IMR-90 (cell line): ENCODE measurements around the gene SPATA3. TPM values are rescaled to one million over a fixed set of nuclear protein-coding genes. Genes with fewer than 3 reads are reported as not detected.

Experiments used
- ATAC-seq: fragments of 200-7000 bp; cut with Tn5 transposase; 2 replicates; pipeline ENCODE4 v1.9.1; 2020; ENCODE audit warnings: low read depth, mild to moderate bottlenecking, moderate library complexity
- BruUV-seq: library from RNA; stranded (reverse); fragments of 400-500 nt; replicated peaks from 2 replicates; lab custom pipeline; 2021; lab: Mats Ljungman, UMichigan
- CTCF ChIA-PET: fragments of 300-600 bp; formaldehyde crosslinking; extraction: SDS; loops from one replicate; lab custom pipeline; 2021; ENCODE audit warnings: antibody characterized with exemption; lab: Yijun Ruan, JAX
- POLR2A ChIA-PET: fragments of 300-600 bp; sonication (Branson Sonifier 250); formaldehyde crosslinking; loops from one replicate; lab custom pipeline; 2022; ENCODE audit warnings: antibody characterized with exemption; ENCODE audit not compliant: unreplicated experiment; lab: Charles Lee
- DNase-seq: peaks from one replicate; pipeline ENCODE4 v3.0.0; 2013
- H2AFZ ChIP-seq: replicated peaks from 2 replicates; pipeline ENCODE3; 2013; ENCODE audit warnings: low read length, mild to moderate bottlenecking; ENCODE audit not compliant: poor library complexity
- H2AK5ac ChIP-seq: 2 replicates; pipeline ENCODE4 v1.6.1; 2013; ENCODE audit warnings: low read depth, low read length, inconsistent platforms
- H2AK9ac ChIP-seq: replicated peaks from 2 replicates; pipeline ENCODE3; 2013; ENCODE audit warnings: mild to moderate bottlenecking, low read depth, low read length, moderate library complexity; ENCODE audit not compliant: poor library complexity
- H2BK120ac ChIP-seq: 2 replicates; pipeline ENCODE4 v1.6.1; 2013; ENCODE audit warnings: low read depth, low read length, inconsistent platforms
- H2BK15ac ChIP-seq: 3 replicates; pipeline ENCODE4 v1.6.1; 2013; ENCODE audit warnings: low read depth, low read length, inconsistent platforms
- H2BK20ac ChIP-seq: 2 replicates; pipeline ENCODE4 v1.6.1; 2013; ENCODE audit warnings: low read depth, mild to moderate bottlenecking, inconsistent platforms, low read length, moderate library complexity
- H2BK5ac ChIP-seq: 2 replicates; pipeline ENCODE4 v1.6.1; 2013; ENCODE audit warnings: mild to moderate bottlenecking, low read depth, low read length, inconsistent platforms; ENCODE audit not compliant: poor library complexity, severe bottlenecking
- H3K14ac ChIP-seq: replicated peaks from 2 replicates; pipeline ENCODE4 v1.6.1; 2013; ENCODE audit warnings: low read depth, low read length, inconsistent platforms
- H3K18ac ChIP-seq: 2 replicates; pipeline ENCODE4 v1.6.1; 2013; ENCODE audit warnings: low read depth, low read length, control low read depth
- H3K23ac ChIP-seq: 2 replicates; pipeline ENCODE4 v1.6.1; 2013; ENCODE audit warnings: low read depth, low read length, inconsistent platforms
- H3K27ac ChIP-seq: 2 replicates; pipeline ENCODE4 v1.5.1; 2013; ENCODE audit warnings: mild to moderate bottlenecking, control low read depth, low read length; ENCODE audit not compliant: insufficient read depth
- H3K27me3 ChIP-seq: 2 replicates; pipeline ENCODE4 v1.6.1; 2013; ENCODE audit warnings: low read length; ENCODE audit not compliant: control insufficient read depth, insufficient read depth
- H3K36me3 ChIP-seq: 2 replicates; pipeline ENCODE4 v1.6.1; 2013; ENCODE audit warnings: low read length, mixed read lengths; ENCODE audit not compliant: control insufficient read depth, insufficient read depth
- H3K4ac ChIP-seq: 2 replicates; pipeline ENCODE4 v1.6.1; 2013; ENCODE audit warnings: low read depth, low read length, inconsistent platforms
- H3K4me1 ChIP-seq: 2 replicates; pipeline ENCODE4 v1.6.1; 2013; ENCODE audit warnings: low read length, mixed read lengths; ENCODE audit not compliant: control insufficient read depth, insufficient read depth
- H3K4me2 ChIP-seq: 2 replicates; pipeline ENCODE4 v1.6.1; 2013; ENCODE audit warnings: low read depth, mild to moderate bottlenecking, control low read depth, low read length, moderate library complexity
- H3K4me3 ChIP-seq: 2 replicates; pipeline ENCODE4 v1.5.1; 2013; ENCODE audit warnings: low read depth, mild to moderate bottlenecking, control low read depth, low read length, moderate library complexity; ENCODE audit not compliant: insufficient read depth
- H3K56ac ChIP-seq: 2 replicates; pipeline ENCODE4 v1.6.1; 2013; ENCODE audit warnings: low read length, inconsistent platforms; ENCODE audit not compliant: insufficient read depth; ENCODE audit errors: extremely low read depth
- H3K79me1 ChIP-seq, 2 experiments: 2 replicates each; pipeline ENCODE4 v1.6.1; 2013; ENCODE audit warnings: low read length in 2 of 2, inconsistent platforms in 1 of 2, low read depth in 1 of 2
- H3K9ac ChIP-seq: 2 replicates; pipeline ENCODE4 v1.6.1; 2013; ENCODE audit warnings: low read depth, low read length, control low read depth
- H3K9me1 ChIP-seq: 2 replicates; pipeline ENCODE4 v1.6.1; 2013; ENCODE audit warnings: low read length, inconsistent platforms; ENCODE audit not compliant: insufficient read depth
- H3K9me3 ChIP-seq: 2 replicates; pipeline ENCODE4 v1.6.1; 2013; ENCODE audit warnings: low read length; ENCODE audit not compliant: control insufficient read depth, insufficient read depth
- H4K20me1 ChIP-seq: 2 replicates; pipeline ENCODE4 v1.6.1; 2013; ENCODE audit warnings: low read length, inconsistent platforms; ENCODE audit not compliant: insufficient read depth
- H4K5ac ChIP-seq: 2 replicates; pipeline ENCODE4 v1.6.1; 2013; ENCODE audit warnings: mild to moderate bottlenecking, low read depth, low read length, control low read depth
- H4K8ac ChIP-seq, 2 experiments: 2 replicates each; pipeline ENCODE4 v1.6.1; 2013; ENCODE audit warnings: low read depth in 2 of 2, low read length in 2 of 2, control low read depth in 1 of 2, inconsistent platforms in 1 of 2
- H4K91ac ChIP-seq: 2 replicates; pipeline ENCODE4 v1.6.1; 2013; ENCODE audit warnings: low read depth, low read length, inconsistent platforms; ENCODE audit not compliant: insufficient read depth
- BHLHE40 ChIP-seq: fragments of 150-350 bp; IDR thresholded peaks from 2 replicates; pipeline ENCODE4 v1.6.1; 2016; ENCODE audit warnings: mild to moderate bottlenecking, low read depth, low read length
- CHD1 ChIP-seq: IDR thresholded peaks from 2 replicates; pipeline ENCODE4 v1.6.1; 2012; ENCODE audit warnings: low read depth, low read length, improper control_type of control experiment
- MAFK ChIP-seq: IDR thresholded peaks from 2 replicates; pipeline ENCODE4 v1.6.1; 2012; ENCODE audit warnings: low read depth, low read length, improper control_type of control experiment
- MXI1 ChIP-seq: IDR thresholded peaks from 2 replicates; pipeline ENCODE4 v1.6.1; 2012; ENCODE audit warnings: low read depth, mild to moderate bottlenecking, low read length, moderate library complexity, borderline replicate concordance
- NFE2L2 ChIP-seq: fragments of 150-350 bp; IDR thresholded peaks from 2 replicates; pipeline ENCODE4 v1.6.1; 2016; ENCODE audit warnings: low read depth, mild to moderate bottlenecking, low read length
- POLR2A ChIP-seq: IDR thresholded peaks from 2 replicates; pipeline ENCODE4 v1.6.1; 2012; ENCODE audit warnings: mild to moderate bottlenecking, low read depth, low read length
- RCOR1 ChIP-seq: IDR thresholded peaks from 2 replicates; pipeline ENCODE4 v1.6.1; 2012; ENCODE audit warnings: mild to moderate bottlenecking, low read length, improper control_type of control experiment; ENCODE audit not compliant: insufficient replicate concordance
- SMC3 ChIP-seq: fragments of 150-350 bp; IDR thresholded peaks from 2 replicates; pipeline ENCODE4 v1.6.1; 2016; ENCODE audit warnings: low read depth, mild to moderate bottlenecking, antibody characterized with exemption, low read length, moderate library complexity
- WGBS, 2 experiments: methylation state at CpG; one replicate each; pipeline versions ENCODE4 v1.1.5 to v1.1.7; 2013; ENCODE audit warnings: missing lambda C conversion rate in 2 of 2; ENCODE audit not compliant: insufficient read length in 1 of 2; ENCODE audit errors: extremely low coverage in 2 of 2; 5-methylcytosine and 5-hydroxymethylcytosine counted together
- dilution Hi-C: fragments of 300-500 bp; cut with HindIII; formaldehyde crosslinking; loops from one replicate; pipeline ENCODE4 v1.14.3; 2018; ENCODE audit warnings: low sequenced_read_pairs; ENCODE audit not compliant: unreplicated experiment
- in situ Hi-C: fragments of 300-500 bp; cut with MboI; formaldehyde crosslinking; loops from 3 replicates; pipeline ENCODE4 v1.14.3; 2019; ENCODE audit warnings: low sequenced_read_pairs, inconsistent platforms, mixed read lengths
- intact Hi-C: fragments of 100-400 bp; cut with micrococcal nuclease; formaldehyde crosslinking; loops from 2 replicates; pipeline ENCODE4 v1.10.0; 2022
- polyA plus RNA-seq, 3 experiments: library from polyadenylated mRNA; depleted of rRNA; stranded (reverse); fragments of >200 nt; gene quantifications; 2 replicates each; pipeline ENCODE4 v1.2.3, GENCODE V29; 2012; ENCODE audit warnings: low replicate concordance in 1 of 3
- total RNA-seq: library from RNA; depleted of rRNA; stranded (reverse); fragments of >200 nt; gene quantifications from 2 replicates; pipeline ENCODE4 v1.2.3, GENCODE V29; 2012
- TF ChIP-seq, protein P1 (sequence below): fragments of 150-350 bp; IDR thresholded peaks from 2 replicates; pipeline ENCODE4 v1.6.1; 2017; ENCODE audit warnings: mild to moderate bottlenecking, antibody characterized with exemption, low read length, low read depth
- TF ChIP-seq, protein P2 (sequence below): fragments of 150-350 bp; IDR thresholded peaks from 2 replicates; pipeline ENCODE4 v1.6.1; 2016; ENCODE audit warnings: low read depth, mild to moderate bottlenecking, low read length, moderate library complexity, borderline replicate concordance
- TF ChIP-seq, protein P3 (sequence below): conservative IDR thresholded peaks from 2 replicates; pipeline ENCODE4 v1.5.1; 2012; ENCODE audit warnings: mild to moderate bottlenecking, low read depth, low read length, improper control_type of control experiment

Gene SPATA3
- total and polyA plus RNA-seq, 2 of the 4 experiments (the other 2 are of a cell fraction), result not detected

DNA sequence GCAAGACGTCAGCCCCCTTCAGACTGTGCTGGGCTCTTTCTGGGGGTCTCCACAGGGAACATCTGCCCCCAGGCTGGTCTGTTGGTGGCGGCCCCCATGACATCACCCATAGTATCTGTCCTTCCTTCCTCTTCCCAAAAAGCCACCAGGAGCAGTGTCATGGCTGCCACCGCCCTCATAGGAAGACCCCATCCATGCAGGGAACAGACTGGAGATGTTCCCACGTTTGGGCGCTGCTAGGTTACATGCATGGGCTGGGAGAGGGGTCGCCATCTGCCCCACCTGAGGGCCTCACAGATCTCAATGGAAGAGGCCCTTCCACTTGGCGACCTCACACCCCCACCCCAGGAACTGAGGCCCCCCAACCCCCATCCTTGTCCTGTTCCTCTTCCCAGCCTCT is 5.1 kb downstream of the SPATA3 start:
- no peak overlapping the region for H3K4me2 ChIP-seq
- no peak overlapping the region for H3K23ac ChIP-seq
- intact Hi-C loops (no loop called here), dilution Hi-C loops (no loop called here), in situ Hi-C loops (no loop called here)
- TF ChIP-seq, protein P1, sequence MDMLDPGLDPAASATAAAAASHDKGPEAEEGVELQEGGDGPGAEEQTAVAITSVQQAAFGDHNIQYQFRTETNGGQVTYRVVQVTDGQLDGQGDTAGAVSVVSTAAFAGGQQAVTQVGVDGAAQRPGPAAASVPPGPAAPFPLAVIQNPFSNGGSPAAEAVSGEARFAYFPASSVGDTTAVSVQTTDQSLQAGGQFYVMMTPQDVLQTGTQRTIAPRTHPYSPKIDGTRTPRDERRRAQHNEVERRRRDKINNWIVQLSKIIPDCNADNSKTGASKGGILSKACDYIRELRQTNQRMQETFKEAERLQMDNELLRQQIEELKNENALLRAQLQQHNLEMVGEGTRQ, result no peak
- TF ChIP-seq POLR2A (no peak), SMC3 (no peak), BHLHE40 (no peak), RCOR1 (no peak), MAFK (no peak), CHD1 (no peak), NFE2L2 (no peak), MXI1 (no peak)
- TF ChIP-seq, protein P2, sequence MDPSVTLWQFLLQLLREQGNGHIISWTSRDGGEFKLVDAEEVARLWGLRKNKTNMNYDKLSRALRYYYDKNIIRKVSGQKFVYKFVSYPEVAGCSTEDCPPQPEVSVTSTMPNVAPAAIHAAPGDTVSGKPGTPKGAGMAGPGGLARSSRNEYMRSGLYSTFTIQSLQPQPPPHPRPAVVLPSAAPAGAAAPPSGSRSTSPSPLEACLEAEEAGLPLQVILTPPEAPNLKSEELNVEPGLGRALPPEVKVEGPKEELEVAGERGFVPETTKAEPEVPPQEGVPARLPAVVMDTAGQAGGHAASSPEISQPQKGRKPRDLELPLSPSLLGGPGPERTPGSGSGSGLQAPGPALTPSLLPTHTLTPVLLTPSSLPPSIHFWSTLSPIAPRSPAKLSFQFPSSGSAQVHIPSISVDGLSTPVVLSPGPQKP, result no peak
- TF ChIP-seq, protein P3, sequence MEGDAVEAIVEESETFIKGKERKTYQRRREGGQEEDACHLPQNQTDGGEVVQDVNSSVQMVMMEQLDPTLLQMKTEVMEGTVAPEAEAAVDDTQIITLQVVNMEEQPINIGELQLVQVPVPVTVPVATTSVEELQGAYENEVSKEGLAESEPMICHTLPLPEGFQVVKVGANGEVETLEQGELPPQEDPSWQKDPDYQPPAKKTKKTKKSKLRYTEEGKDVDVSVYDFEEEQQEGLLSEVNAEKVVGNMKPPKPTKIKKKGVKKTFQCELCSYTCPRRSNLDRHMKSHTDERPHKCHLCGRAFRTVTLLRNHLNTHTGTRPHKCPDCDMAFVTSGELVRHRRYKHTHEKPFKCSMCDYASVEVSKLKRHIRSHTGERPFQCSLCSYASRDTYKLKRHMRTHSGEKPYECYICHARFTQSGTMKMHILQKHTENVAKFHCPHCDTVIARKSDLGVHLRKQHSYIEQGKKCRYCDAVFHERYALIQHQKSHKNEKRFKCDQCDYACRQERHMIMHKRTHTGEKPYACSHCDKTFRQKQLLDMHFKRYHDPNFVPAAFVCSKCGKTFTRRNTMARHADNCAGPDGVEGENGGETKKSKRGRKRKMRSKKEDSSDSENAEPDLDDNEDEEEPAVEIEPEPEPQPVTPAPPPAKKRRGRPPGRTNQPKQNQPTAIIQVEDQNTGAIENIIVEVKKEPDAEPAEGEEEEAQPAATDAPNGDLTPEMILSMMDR, result no peak
- H4K8ac ChIP-seq, result no peak overlapping the region
- H3K4ac ChIP-seq, result no peak overlapping the region
- no peak overlapping the region for H4K91ac ChIP-seq
- no peaks in the 10 kb centered on the region; the same call in 1 of the 2 replicates for H3K9me3 ChIP-seq
- H3K9me1 ChIP-seq, result no peaks in the 10 kb centered on the region
- no peak overlapping the region for H3K56ac ChIP-seq
- ChIA-PET POLR2A (no interaction called here), CTCF (no interaction called here)
- no peak overlapping the region for H2BK120ac ChIP-seq
- DNase-seq (no peak), ATAC-seq (no peak)
- H2AK5ac ChIP-seq, result no peak overlapping the region
- H4K5ac ChIP-seq, result no peak overlapping the region
- BruUV-seq, result no TSS peak
- H3K18ac ChIP-seq, result no peak overlapping the region
- H3K14ac ChIP-seq, result no peak overlapping the region
- no peak overlapping the region for H2BK20ac ChIP-seq
- peaks cover 31% of the 10 kb centered on the region for H3K27me3 ChIP-seq
- no peaks in the 10 kb centered on the region for H4K20me1 ChIP-seq
- no peak overlapping the region for H3K4me3 ChIP-seq
- H3K27ac ChIP-seq, result no peak overlapping the region
- no peak overlapping the region for H2BK15ac ChIP-seq
- no peaks in the 10 kb centered on the region for H3K4me1 ChIP-seq
- no peak overlapping the region for H3K9ac ChIP-seq
- no peak overlapping the region for H2BK5ac ChIP-seq
- H3K79me1 ChIP-seq, result no peaks in the 10 kb centered on the region
- H3K36me3 ChIP-seq, result no peaks in the 10 kb centered on the region
- H2AFZ ChIP-seq, result no peak overlapping the region
- no peak overlapping the region for H2AK9ac ChIP-seq
- 40% methylated on average over 1 of the region's 7 CpGs; no CpG with 5 or more reads in 1 of the 2 experiments for WGBS, 2 experiments
